Peyer's patch (tissue), 4 donors: ENCODE results near the gene ADAMTSL3. TPM values are rescaled to one million over a fixed set of nuclear protein-coding genes. Genes with fewer than 3 reads are reported as not detected.

Experiments used
- DNase-seq, 3 donors: peaks; one replicate each; pipeline ENCODE4 v3.0.0-alpha.2; 2017 to 2019
- H3K27ac ChIP-seq, 4 donors: fragments of 200-600 bp; sonication (generic); one replicate each; pipeline ENCODE4 v1.5.1; 2016 to 2019
- H3K27me3 ChIP-seq, 2 donors: fragments of 200-600 bp; sonication (generic); one replicate each; pipeline ENCODE4 v1.5.1; 2019
- H3K36me3 ChIP-seq, 3 donors: fragments of 200-600 bp; sonication (generic); one replicate each; pipeline ENCODE4 v1.5.1; 2016 to 2019
- H3K4me1 ChIP-seq, 4 donors: fragments of 200-600 bp; sonication (generic); one replicate each; pipeline ENCODE4 v1.5.1; 2016 to 2019
- H3K4me3 ChIP-seq, 4 donors: fragments of 200-600 bp; sonication (generic); 1 replicate in 3 of 4; 2 replicates in 1 of 4; pipeline ENCODE4 v1.5.1; 2016 to 2019; ENCODE audit warnings: mild to moderate bottlenecking in 1 of 4
- H3K9me3 ChIP-seq, 4 donors: fragments of 200-600 bp; sonication (generic); one replicate each; pipeline ENCODE4 v1.5.1; 2016 to 2019; ENCODE audit warnings: mild to moderate bottlenecking in 1 of 4
- CTCF ChIP-seq, 6 experiments: fragments of 450-650 bp in 4 of 6; fragments of 200-600 bp in 2 of 6; sonication (generic) in 1 of 6; IDR thresholded peaks; one replicate each; pipeline ENCODE4 v1.5.1; 2017 to 2019; ENCODE audit warnings: antibody characterized with exemption in 6 of 6, mild to moderate bottlenecking in 3 of 6, moderate library complexity in 1 of 6
- POLR2A ChIP-seq, 2 donors: fragments of 450-650 bp; IDR thresholded peaks; one replicate each; pipeline ENCODE4 v1.5.1; 2017; ENCODE audit warnings: antibody characterized with exemption in 2 of 2, mild to moderate bottlenecking in 2 of 2, moderate library complexity in 2 of 2
- total RNA-seq, 4 donors: library from RNA; depleted of rRNA; stranded (reverse); fragments of >200 nt; gene quantifications; one replicate each; pipeline ENCODE4 v1.1.0, GENCODE V29; 2016

The ADAMTSL3 gene
- total RNA-seq, 4 donors from 2014 or later: 0.94 to 9.1 (median 2.8) TPM

GRCh38 chr15:83940136-83940535 lies 286.2 kb downstream of the ADAMTSL3 start:
- no peak overlapping the region for H3K4me3 ChIP-seq
- no peak for TF ChIP-seq CTCF (IDR thresholded peaks at IDR 0.05)
- TF ChIP-seq POLR2A (IDR thresholded peaks at IDR 0.05): no peak
- H3K27ac ChIP-seq: no peak overlapping the region
- H3K4me1 ChIP-seq: no peaks in the 10 kb centered on the region
- H3K9me3 ChIP-seq: no peaks in the 10 kb centered on the region
- H3K27me3 ChIP-seq: no peaks in the 10 kb centered on the region
- no peak for DNase-seq
- no peaks in the 10 kb centered on the region for H3K36me3 ChIP-seq

GRCh38 chr15:83943043-83943442 lies 289.1 kb downstream of the ADAMTSL3 start:
- no peak overlapping the region for H3K4me3 ChIP-seq
- no peaks in the 10 kb centered on the region for H3K27me3 ChIP-seq
- DNase-seq: no peak
- H3K36me3 ChIP-seq: no peaks in the 10 kb centered on the region
- TF ChIP-seq CTCF (IDR thresholded peaks at IDR 0.05) (no peak), POLR2A (IDR thresholded peaks at IDR 0.05) (no peak)
- no peak overlapping the region for H3K27ac ChIP-seq
- no peaks in the 10 kb centered on the region for H3K9me3 ChIP-seq
- H3K4me1 ChIP-seq: no peaks in the 10 kb centered on the region

- no peaks in the 10 kb centered on the region for H3K9me3 ChIP-seq
- H3K4me1 ChIP-seq: no peaks in the 10 kb centered on the region
- H3K4me3 ChIP-seq: no peak overlapping the region
- TF ChIP-seq POLR2A (IDR thresholded peaks at IDR 0.05): no peak
- no peak overlapping the region for H3K27ac ChIP-seq
- no peak for DNase-seq
- H3K27me3 ChIP-seq: no peaks in the 10 kb centered on the region
- H3K36me3 ChIP-seq: no peaks in the 10 kb centered on the region
Observed at GRCh38 chr15:83943849-83944404, 290.0 kb downstream of the ADAMTSL3 start.

GRCh38 chr15:83947156-83947555 lies 293.2 kb downstream of the ADAMTSL3 start:
- Histone ChIP-seq H3K4me1 (no peaks in the 10 kb centered on the region), H3K4me3 (no peak overlapping the region), H3K36me3 (no peaks in the 10 kb centered on the region), H3K9me3 (no peaks in the 10 kb centered on the region), H3K27ac (no peak overlapping the region), H3K27me3 (no peaks in the 10 kb centered on the region)
- no peak for DNase-seq
- TF ChIP-seq POLR2A (IDR thresholded peaks at IDR 0.05) (no peak), CTCF (IDR thresholded peaks at IDR 0.05) (no peak)

- Histone ChIP-seq H3K27me3 (no peaks in the 10 kb centered on the region), H3K4me1 (no peaks in the 10 kb centered on the region), H3K36me3 (no peaks in the 10 kb centered on the region), H3K4me3 (no peak overlapping the region), H3K27ac (no peak overlapping the region), H3K9me3 (no peaks in the 10 kb centered on the region)
- TF ChIP-seq CTCF (IDR thresholded peaks at IDR 0.05) (no peak), POLR2A (IDR thresholded peaks at IDR 0.05) (no peak)
- no peak for DNase-seq
Observed at GRCh38 chr15:83954506-83954905, 300.6 kb downstream of the ADAMTSL3 start.

- no peak for TF ChIP-seq CTCF (IDR thresholded peaks at IDR 0.05)
- TF ChIP-seq POLR2A (IDR thresholded peaks at IDR 0.05): no peak
- Histone ChIP-seq H3K4me1 (no peaks in the 10 kb centered on the region), H3K36me3 (no peaks in the 10 kb centered on the region), H3K27ac (no peak overlapping the region), H3K9me3 (no peaks in the 10 kb centered on the region), H3K27me3 (no peaks in the 10 kb centered on the region), H3K4me3 (no peak overlapping the region)
- DNase-seq: peak in 2 of 3 donors; percentile 42 to 51
Observed at GRCh38 chr15:83955806-83956265, 301.9 kb downstream of the ADAMTSL3 start.
